Measurements from ENCODE around the gene LYZ. TPM values are rescaled to one million over a fixed set of nuclear protein-coding genes. Genes with fewer than 3 reads are reported as not detected.

Gene LYZ
- total RNA-seq, 1 donor from 2014 or later = 39.9 TPM

GRCh38 chr12:69359531-69360347, 11.6 kb downstream of the LYZ start, which contains the start of gene YEATS4:
TSS of gene YEATS4 (plus strand) at chr12:69359743. CDS start at chr12:69359973, 230 bp downstream.
- ATAC-seq (ENCODE audit: poor library complexity) = peak; percentile 99
- peak; percentile 93 for DNase-seq
- intact Hi-C loops (cut with DNase I) = no loop called here

- intact Hi-C loops (cut with DNase I) = no loop called here
- DNase-seq (no peak), ATAC-seq (ENCODE audit: poor library complexity) (no peak)
Observed at GRCh38 chr12:69360348-69360672, 12.1 kb downstream of the LYZ start.

GRCh38 chr12:69366796-69367195, 18.6 kb downstream of the LYZ start:
- no peak for DNase-seq
- ATAC-seq (ENCODE audit: poor library complexity) = no peak
- intact Hi-C loops (cut with DNase I) = no loop called here

- intact Hi-C loops (cut with DNase I) = no loop called here
- DNase-seq = no peak
- ATAC-seq (ENCODE audit: poor library complexity) = no peak
Observed at GRCh38 chr12:69368171-69368570, 20.0 kb downstream of the LYZ start.

GRCh38 chr12:69383074-69383473, 34.9 kb downstream of the LYZ start:
- DNase-seq (no peak), ATAC-seq (ENCODE audit: poor library complexity) (no peak)
- intact Hi-C loops (cut with DNase I) = loop anchor here (10.0 kb wide), 1 partner anchor 192 kb away; no protein-coding TSS in a partner anchor

GRCh38 chr12:69385038-69385437, 36.9 kb downstream of the LYZ start:
- intact Hi-C loops (cut with DNase I) = loop anchor here (10.0 kb wide), 1 partner anchor 190 kb away; no protein-coding TSS in a partner anchor
- ATAC-seq (ENCODE audit: poor library complexity) (no peak), DNase-seq (no peak)

GRCh38 chr12:69386921-69387320, 38.7 kb downstream of the LYZ start:
- DNase-seq = no peak
- no peak for ATAC-seq (ENCODE audit: poor library complexity)
- intact Hi-C loops (cut with DNase I) = loop anchor here (10.0 kb wide), 1 partner anchor 188 kb away; no protein-coding TSS in a partner anchor

GRCh38 chr12:69388371-69388770, 40.2 kb downstream of the LYZ start:
- intact Hi-C loops (cut with DNase I) = loop anchor here (10.0 kb wide), 1 partner anchor 186 kb away; no protein-coding TSS in a partner anchor
- peak; percentile 59 for ATAC-seq (ENCODE audit: poor library complexity)

GRCh38 chr12:69389831-69390230, 41.6 kb downstream of the LYZ start:
- ATAC-seq (ENCODE audit: poor library complexity) = no peak

More at GRCh38 chr12:69388371-69388770, 40.2 kb downstream of the LYZ start:
- no peak for DNase-seq

GRCh38 chr12:69392179-69392928, 44.2 kb downstream of the LYZ start:
- ATAC-seq (ENCODE audit: poor library complexity) = no peak
- intact Hi-C loops (cut with DNase I) = no loop called here
- no peak for DNase-seq

More at GRCh38 chr12:69389831-69390230, 41.6 kb downstream of the LYZ start:
- intact Hi-C loops (cut with DNase I) = loop anchor here (10.0 kb wide), 1 partner anchor 185 kb away; no protein-coding TSS in a partner anchor
- DNase-seq = no peak

- intact Hi-C loops (cut with DNase I) = no loop called here
- ATAC-seq (ENCODE audit: poor library complexity) (no peak), DNase-seq (no peak)
Observed at GRCh38 chr12:69396041-69396440, 47.9 kb downstream of the LYZ start.

- no peak for DNase-seq
- intact Hi-C loops (cut with DNase I) = no loop called here
- no peak for ATAC-seq (ENCODE audit: poor library complexity)
Observed at GRCh38 chr12:69396963-69397362, 48.8 kb downstream of the LYZ start.

- intact Hi-C loops (cut with DNase I) = no loop called here
- ATAC-seq (ENCODE audit: poor library complexity) (no peak), DNase-seq (no peak)
Observed at GRCh38 chr12:69397978-69398377, 49.8 kb downstream of the LYZ start.

GRCh38 chr12:69401940-69402339, 53.8 kb downstream of the LYZ start:
- DNase-seq (peak; percentile 46), ATAC-seq (ENCODE audit: poor library complexity) (peak; percentile 88)
- intact Hi-C loops (cut with DNase I) = no loop called here

Other genes with a start within 250 kb of the LYZ start
- 29.3 TPM for gene CPSF6, start 108.8 kb upstream of the LYZ start, total RNA-seq
- 10.3 TPM for gene YEATS4, start 11.4 kb downstream of the LYZ start, total RNA-seq
- gene FRS2, start 122.0 kb downstream of the LYZ start, total RNA-seq = 18.0 TPM
- gene CCT2, start 237.1 kb downstream of the LYZ start, total RNA-seq = 84.8 TPM

All from Right ventricle myocardium superior (tissue), 1 donor.